ENCODE results near the gene IGF1R. TPM values are rescaled to one million over a fixed set of nuclear protein-coding genes. Genes with fewer than 3 reads are reported as not detected.

IGF1R gene
- total RNA-seq, 1 experiment from 2014 or later, result 16.3 TPM

- ChIA-PET CTCF (no interaction called here), POLR2A (no interaction called here), RAD21 (ENCODE audit: low non-redundant PET in 1 of 2, low total read pairs in 2 of 2, uncharacterized antibody in 2 of 2, unreplicated experiment in 2 of 2) (no interaction called here)
- Histone ChIP-seq H3K4me2 (ENCODE audit: low read length) (no peak overlapping the region), H3K9me3 (ENCODE audit: control insufficient read depth in 1 of 2, insufficient read depth in 1 of 2, low read depth in 1 of 2, low read length in 2 of 2) (no peaks in the 10 kb centered on the region), H3K4me1 (ENCODE audit: control insufficient read depth in 1 of 2, insufficient read depth in 2 of 2, low read length in 2 of 2) (peaks cover 16 to 19% of the 10 kb centered on the region in 2 experiments), H4K20me1 (ENCODE audit: insufficient read depth) (no peaks in the 10 kb centered on the region), H3K9ac (ENCODE audit: low read length) (no peak overlapping the region), H3K4me3 (replicated peaks in 1 of 2; ENCODE audit: low read depth in 1 of 2, low read length in 2 of 2) (no peak overlapping the region), H3K27ac (ENCODE audit: low read depth, low read length) (no peak overlapping the region), H3K36me3 (ENCODE audit: control insufficient read depth in 1 of 2, insufficient read depth in 2 of 2, low read length in 2 of 2) (no peaks in the 10 kb centered on the region), H3K79me2 (ENCODE audit: insufficient read depth, low read length) (no peaks in the 10 kb centered on the region), H3K27me3 (ENCODE audit: insufficient read depth, low read length) (no peaks in the 10 kb centered on the region), H2AFZ (ENCODE audit: low read depth, low read length, poor library complexity, severe bottlenecking) (no peak overlapping the region), H3K9me2 (ENCODE audit: insufficient read depth) (no peaks in the 10 kb centered on the region)
- DNase-seq (ENCODE audit: low read depth, low spot score), result no peak
- intact Hi-C loops (cut with micrococcal nuclease), result no loop called here
- no peak for ATAC-seq
- TF ChIP-seq ZNF274 (IDR thresholded peaks at IDR 0.05; ENCODE audit: low read depth, low read length) (no peak), CTCF (IDR thresholded peaks at IDR 0.05 in 2 of 3, conservative IDR thresholded peaks at IDR 0.05 in 1 of 3; ENCODE audit: borderline replicate concordance in 1 of 3, insufficient read depth in 1 of 3, low read depth in 2 of 3, low read length in 2 of 3) (no peak), SIN3A (IDR thresholded peaks at IDR 0.05; ENCODE audit: low read depth) (no peak), EZH2 (IDR thresholded peaks at IDR 0.05) (no peak), RAD21 (IDR thresholded peaks at IDR 0.05; ENCODE audit: low read depth) (no peak), ELF1 (IDR thresholded peaks at IDR 0.05; ENCODE audit: borderline replicate concordance, low read depth) (no peak)
- no TSS peak for BruUV-seq (replicated peaks)
These were observed 94.8 kb downstream of the IGF1R start for GRCh38 chr15:98743177-98743576.

GRCh38 chr15:98744506-98744905 is 96.2 kb downstream of the IGF1R start:
- Histone ChIP-seq H2AFZ (ENCODE audit: low read depth, low read length, poor library complexity, severe bottlenecking) (no peak overlapping the region), H3K4me3 (replicated peaks in 1 of 2; ENCODE audit: low read depth in 1 of 2, low read length in 2 of 2) (no peak overlapping the region), H3K27ac (ENCODE audit: low read depth, low read length) (no peak overlapping the region), H3K36me3 (ENCODE audit: control insufficient read depth in 1 of 2, insufficient read depth in 2 of 2, low read length in 2 of 2) (no peaks in the 10 kb centered on the region), H4K20me1 (ENCODE audit: insufficient read depth) (no peaks in the 10 kb centered on the region), H3K9ac (ENCODE audit: low read length) (no peak overlapping the region), H3K4me2 (ENCODE audit: low read length) (no peak overlapping the region), H3K9me2 (ENCODE audit: insufficient read depth) (no peaks in the 10 kb centered on the region), H3K4me1 (ENCODE audit: control insufficient read depth in 1 of 2, insufficient read depth in 2 of 2, low read length in 2 of 2) (peaks cover 16 to 19% of the 10 kb centered on the region in 2 experiments), H3K9me3 (ENCODE audit: control insufficient read depth in 1 of 2, insufficient read depth in 1 of 2, low read depth in 1 of 2, low read length in 2 of 2) (no peaks in the 10 kb centered on the region), H3K27me3 (ENCODE audit: insufficient read depth, low read length) (no peaks in the 10 kb centered on the region), H3K79me2 (ENCODE audit: insufficient read depth, low read length) (no peaks in the 10 kb centered on the region)
- CTCF ChIA-PET, result no interaction called here
- RAD21 ChIA-PET (ENCODE audit: low non-redundant PET in 1 of 2, low total read pairs in 2 of 2, uncharacterized antibody in 2 of 2, unreplicated experiment in 2 of 2), result no interaction called here
- ATAC-seq (no peak), DNase-seq (ENCODE audit: low read depth, low spot score) (no peak)
- intact Hi-C loops (cut with micrococcal nuclease), result no loop called here
- POLR2A ChIA-PET, result no interaction called here
- no TSS peak for BruUV-seq (replicated peaks)
- no peak for TF ChIP-seq SIN3A (IDR thresholded peaks at IDR 0.05; ENCODE audit: low read depth)
- TF ChIP-seq EZH2 (IDR thresholded peaks at IDR 0.05), result no peak
- no peak for TF ChIP-seq SP1 (IDR thresholded peaks at IDR 0.05; ENCODE audit: low read depth)
- TF ChIP-seq TCF7L2 (IDR thresholded peaks at IDR 0.05; ENCODE audit: borderline replicate concordance, extremely low read depth, insufficient read depth, insufficient read length), result no peak
- no peak for TF ChIP-seq ZBTB33 (IDR thresholded peaks at IDR 0.05; ENCODE audit: extremely low read depth, insufficient replicate concordance, low read length)
- TF ChIP-seq MAX (IDR thresholded peaks at IDR 0.05), result no peak
- no peak for TF ChIP-seq ATF3 (IDR thresholded peaks at IDR 0.05)
- no peak for TF ChIP-seq CBX3 (IDR thresholded peaks at IDR 0.05; ENCODE audit: low read depth)
- TF ChIP-seq JUND (IDR thresholded peaks at IDR 0.05), result no peak
- TF ChIP-seq CTCF (IDR thresholded peaks at IDR 0.05 in 2 of 3, conservative IDR thresholded peaks at IDR 0.05 in 1 of 3; ENCODE audit: borderline replicate concordance in 1 of 3, insufficient read depth in 1 of 3, low read depth in 2 of 3, low read length in 2 of 3), result no peak
- no peak for TF ChIP-seq CEBPB (IDR thresholded peaks at IDR 0.05; ENCODE audit: low read depth)
